H4 (cell line): Measurements from ENCODE around the gene SLC36A2. TPM values are rescaled to one million over a fixed set of nuclear protein-coding genes. Genes with fewer than 3 reads are reported as not detected.

Experiments
- DNase-seq: peaks from one replicate; pipeline ENCODE4 v3.0.0-alpha.2; 2015; ENCODE audit warnings: low spot score
- total RNA-seq: library from RNA; depleted of rRNA; stranded (reverse); fragments of >200 nt; shearing (Covaris generic); gene quantifications from 2 replicates; pipeline ENCODE4 v1.2.3, GENCODE V29; 2014; rRNA removed

Gene SLC36A2
- total RNA-seq, 1 experiment from 2014 or later = 0.14 TPM

GRCh38 chr5:151283120-151283825, 64.1 kb downstream of the SLC36A2 start:
- no peak for DNase-seq

DNA sequence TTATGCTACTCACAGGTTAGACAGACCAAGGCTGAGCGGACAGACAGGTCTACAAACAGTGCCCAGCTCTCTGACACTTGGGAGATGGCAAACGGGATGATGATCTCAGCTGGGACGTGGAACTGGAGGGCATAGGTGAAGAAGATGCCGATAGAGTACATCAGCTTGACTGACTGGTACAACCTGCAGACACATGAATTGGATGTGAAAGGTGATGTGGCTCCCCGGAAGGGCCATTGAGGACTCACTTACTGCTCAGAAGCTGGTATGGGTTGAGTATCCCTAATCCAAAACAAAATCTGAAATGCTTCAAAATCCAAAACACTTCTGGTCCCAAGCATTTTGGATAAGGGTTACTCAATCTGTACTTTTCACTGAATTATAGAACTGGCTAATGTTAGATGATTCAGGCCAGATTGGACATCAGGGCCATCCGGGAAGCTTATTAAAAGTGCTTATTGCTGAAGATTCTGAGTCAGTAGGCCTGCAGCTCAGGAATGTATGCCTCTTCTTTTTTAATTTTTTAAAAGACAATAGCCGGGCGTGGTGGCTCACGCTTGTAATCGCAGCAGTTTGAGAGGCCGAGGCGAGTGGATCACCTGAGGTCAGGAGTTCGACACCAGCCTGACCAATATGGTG, 66.2 kb downstream of the SLC36A2 start:
- DNase-seq = no peak

GRCh38 chr5:151280443-151280842, 66.9 kb downstream of the SLC36A2 start:
- no peak for DNase-seq

GRCh38 chr5:151278845-151279244, 68.5 kb downstream of the SLC36A2 start:
- no peak for DNase-seq

- no peak for DNase-seq
These were observed 71.6 kb downstream of the SLC36A2 start for GRCh38 chr5:151275803-151276202.

DNA sequence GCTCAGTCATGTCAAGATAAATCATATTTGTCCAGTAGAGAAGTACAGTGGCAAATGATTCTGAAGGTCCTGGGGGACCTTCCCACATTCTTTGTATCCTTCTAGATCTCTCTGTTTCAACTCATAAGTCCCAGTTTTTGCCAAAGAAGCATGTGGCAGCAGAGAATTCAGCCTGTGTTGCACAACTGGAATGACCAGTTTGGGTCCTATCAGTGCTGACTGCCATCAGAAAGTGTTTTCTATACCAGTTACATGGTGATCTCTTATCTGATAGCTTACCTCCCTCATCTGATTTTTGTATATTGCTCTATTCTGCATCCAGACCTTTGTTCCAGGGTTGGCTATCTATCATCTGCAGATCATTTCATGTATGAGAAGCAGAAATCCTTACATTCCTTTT, 72.7 kb downstream of the SLC36A2 start:
- no peak for DNase-seq

DNA sequence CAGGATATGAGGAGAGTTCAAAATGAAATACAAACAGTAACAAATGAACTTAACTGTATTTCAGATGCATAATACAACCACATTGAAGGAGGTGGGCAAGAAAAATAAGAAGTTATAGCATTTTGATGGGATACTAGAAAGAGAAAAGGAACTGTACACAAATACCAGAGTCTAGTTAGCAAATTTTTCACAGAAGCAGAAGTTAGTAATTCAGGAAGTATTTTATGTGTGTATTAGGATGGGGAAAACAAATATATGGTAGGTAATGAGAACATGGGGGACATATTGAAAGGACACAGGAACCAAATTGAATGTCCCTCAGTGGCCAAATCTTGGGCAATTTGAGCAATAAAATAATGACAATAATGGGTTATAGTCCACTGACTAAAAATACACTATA, 76.0 kb downstream of the SLC36A2 start:
- no peak for DNase-seq

DNA sequence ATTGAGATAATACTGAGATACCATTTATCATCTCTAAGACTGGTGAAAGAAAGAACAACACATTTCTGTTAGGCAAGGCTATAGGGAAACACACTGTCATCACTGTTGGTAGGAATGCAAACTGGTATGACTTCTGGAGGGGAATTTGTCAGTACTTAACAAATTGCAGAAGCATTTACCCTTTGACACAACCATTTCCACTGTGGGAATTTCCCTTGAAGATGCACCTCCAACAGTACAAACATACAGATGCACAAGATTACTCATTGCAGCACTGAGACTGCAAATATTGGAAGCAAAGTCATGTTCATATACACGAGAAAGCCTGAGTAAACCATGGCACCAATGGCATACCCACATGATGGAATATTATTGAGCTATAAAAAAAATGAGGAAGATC, 76.8 kb downstream of the SLC36A2 start:
- DNase-seq = no peak

GRCh38 chr5:151267491-151268260, 79.7 kb downstream of the SLC36A2 start:
- no peak for DNase-seq

Other genes with a start within 250 kb of the SLC36A2 start
- gene ANXA6, start 189.8 kb downstream of the SLC36A2 start, total RNA-seq = 113 and 131 TPM in 2 replicates
- 4.9 and 7.2 TPM in 2 replicates for gene CCDC69, start 123.5 kb downstream of the SLC36A2 start, total RNA-seq
- 13.7 and 16.2 TPM in 2 replicates for gene GM2A, start 94.4 kb downstream of the SLC36A2 start, total RNA-seq
- gene SLC36A3, start 43.8 kb downstream of the SLC36A2 start, total RNA-seq = not detected in 2 replicates
- 9.4 and 10.0 TPM in 2 replicates for gene SLC36A1, start 100.0 kb upstream of the SLC36A2 start, total RNA-seq
- 0.06 and 0.10 TPM in 2 replicates for gene FAT2, start 243.8 kb upstream of the SLC36A2 start, total RNA-seq